Activated CD8-positive, alpha-beta memory T cell treated with anti-CD3 and anti-CD28 coated beads, Interleukin-2, amount 50 U/mL, for 4 hours (primary cell): Measurements from ENCODE around the gene TRIM67.
A peak's percentile ranks its signal among the peaks of the same experiment; 100 is the strongest.

Experiments used
- DNase-seq: peaks from one replicate; pipeline ENCODE4 v3.0.0-alpha.2; 2020

TRIM67 gene

GRCh38 chr1:231159202-231159962 is 2.5 kb upstream of the TRIM67 start:
- no peak for DNase-seq

DNA sequence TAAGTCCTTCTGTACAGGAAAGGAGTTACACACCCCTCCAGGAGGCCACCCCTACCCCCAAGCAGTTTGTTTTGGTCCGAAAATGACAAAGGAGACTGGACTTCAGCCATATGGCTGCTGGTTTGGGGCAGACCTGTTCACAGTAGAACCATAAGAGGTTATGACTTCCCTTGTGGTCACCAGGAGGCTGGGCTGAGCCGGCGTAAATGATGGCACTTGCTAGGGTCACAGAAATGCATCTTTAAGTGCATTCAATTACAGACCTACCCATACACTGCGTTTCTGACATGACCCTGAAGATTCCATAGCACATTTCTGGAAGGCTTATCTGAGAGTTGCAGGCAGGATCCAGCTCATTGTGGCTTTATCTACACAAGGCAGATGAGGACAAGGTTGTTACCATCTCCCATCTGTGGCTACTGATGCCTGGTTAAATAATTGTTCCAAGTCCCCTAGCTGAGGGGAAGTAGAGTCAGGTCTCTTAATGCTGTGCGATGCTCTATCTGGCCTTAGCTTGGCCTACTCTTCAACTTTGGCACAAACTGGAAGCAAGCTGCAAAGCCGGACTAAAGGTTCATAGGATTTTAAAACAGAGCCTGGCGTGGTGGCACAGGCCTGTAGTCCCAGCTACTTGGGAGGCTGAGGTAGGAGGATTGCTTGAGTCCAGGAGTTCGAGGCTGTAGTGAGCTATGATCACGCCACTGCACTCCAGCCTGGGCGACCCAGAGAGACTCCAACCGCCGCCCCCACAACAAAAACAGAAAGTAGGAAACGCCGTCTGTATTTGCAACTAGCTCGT is 1.7 kb upstream of the TRIM67 start:
- DNase-seq = no peak

- no peak for DNase-seq
These were observed 777 bp upstream of the TRIM67 start for GRCh38 chr1:231160895-231161666.

- DNase-seq = peak; percentile 27
These were observed 575 bp downstream of the TRIM67 start for GRCh38 chr1:231162297-231162969.

DNA sequence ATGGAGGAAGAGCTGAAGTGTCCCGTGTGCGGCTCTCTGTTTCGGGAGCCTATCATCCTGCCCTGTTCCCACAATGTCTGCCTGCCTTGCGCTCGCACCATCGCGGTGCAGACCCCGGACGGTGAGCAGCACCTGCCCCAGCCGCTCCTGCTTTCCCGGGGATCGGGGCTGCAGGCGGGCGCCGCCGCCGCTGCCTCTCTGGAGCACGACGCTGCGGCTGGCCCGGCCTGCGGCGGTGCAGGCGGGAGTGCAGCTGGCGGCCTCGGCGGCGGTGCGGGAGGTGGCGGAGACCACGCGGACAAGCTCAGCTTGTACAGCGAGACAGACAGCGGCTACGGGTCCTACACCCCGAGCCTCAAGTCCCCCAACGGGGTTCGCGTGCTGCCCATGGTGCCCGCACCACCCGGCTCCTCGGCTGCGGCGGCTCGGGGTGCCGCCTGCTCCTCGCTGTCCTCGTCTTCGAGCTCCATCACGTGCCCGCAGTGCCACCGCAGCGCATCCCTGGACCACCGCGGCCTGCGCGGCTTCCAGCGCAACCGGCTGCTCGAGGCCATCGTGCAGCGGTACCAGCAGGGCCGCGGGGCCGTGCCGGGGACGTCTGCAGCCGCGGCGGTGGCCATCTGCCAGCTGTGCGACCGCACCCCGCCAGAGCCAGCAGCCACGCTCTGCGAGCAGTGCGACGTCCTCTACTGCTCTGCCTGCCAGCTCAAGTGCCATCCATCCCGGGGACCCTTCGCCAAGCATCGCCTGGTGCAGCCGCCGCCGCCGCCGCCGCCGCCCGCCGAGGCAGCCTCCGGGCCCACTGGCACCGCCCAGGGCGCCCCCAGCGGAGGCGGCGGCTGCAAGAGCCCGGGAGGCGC is 1.3 kb downstream of the TRIM67 start:
- no peak for DNase-seq

DNA sequence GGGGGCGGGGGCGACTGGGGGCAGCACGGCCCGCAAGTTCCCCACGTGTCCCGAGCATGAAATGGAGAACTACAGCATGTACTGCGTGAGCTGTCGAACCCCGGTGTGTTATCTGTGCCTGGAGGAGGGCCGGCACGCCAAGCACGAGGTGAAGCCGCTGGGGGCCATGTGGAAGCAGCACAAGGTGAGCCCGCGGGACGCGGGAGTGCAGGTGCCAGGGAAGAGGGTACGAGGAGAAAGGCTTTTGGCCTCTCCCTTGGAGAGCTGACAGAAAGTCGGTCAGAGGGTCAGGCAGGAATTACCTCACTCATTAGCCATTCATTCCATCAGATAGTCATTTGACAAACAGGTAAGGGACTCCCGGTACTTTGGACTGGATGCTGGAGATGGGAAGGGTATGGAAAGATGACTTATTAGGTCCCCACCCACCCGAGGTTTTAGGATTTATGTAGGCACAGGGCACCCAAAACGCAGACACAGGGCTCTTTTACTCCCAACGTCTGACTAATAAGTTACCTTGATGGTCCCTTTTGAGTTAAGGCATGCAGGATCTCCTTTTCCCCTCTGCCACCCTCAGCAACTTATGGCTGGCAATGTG is 2.1 kb downstream of the TRIM67 start:
- DNase-seq = no peak

DNA sequence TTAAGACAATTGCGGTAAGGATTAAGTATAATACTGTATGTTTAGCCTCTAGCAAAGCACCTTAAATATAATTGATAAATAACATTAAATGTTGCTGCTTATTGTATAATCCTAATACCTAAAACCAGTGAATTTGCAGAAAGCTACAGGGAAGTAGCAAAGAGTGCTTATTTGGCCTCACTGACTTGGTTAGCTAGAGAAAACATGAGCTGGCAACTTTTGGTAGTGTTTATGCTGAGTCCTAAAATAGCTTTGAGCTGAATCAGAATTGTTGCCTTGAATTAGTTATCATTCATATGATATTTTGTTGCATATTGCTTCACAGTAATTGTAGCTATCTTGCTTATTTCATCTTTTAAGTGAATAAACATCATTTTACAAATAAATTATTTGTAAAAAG is 3.5 kb downstream of the TRIM67 start:
- no peak for DNase-seq

- no peak for DNase-seq
These were observed 4.5 kb downstream of the TRIM67 start for GRCh38 chr1:231166398-231166797.

DNA sequence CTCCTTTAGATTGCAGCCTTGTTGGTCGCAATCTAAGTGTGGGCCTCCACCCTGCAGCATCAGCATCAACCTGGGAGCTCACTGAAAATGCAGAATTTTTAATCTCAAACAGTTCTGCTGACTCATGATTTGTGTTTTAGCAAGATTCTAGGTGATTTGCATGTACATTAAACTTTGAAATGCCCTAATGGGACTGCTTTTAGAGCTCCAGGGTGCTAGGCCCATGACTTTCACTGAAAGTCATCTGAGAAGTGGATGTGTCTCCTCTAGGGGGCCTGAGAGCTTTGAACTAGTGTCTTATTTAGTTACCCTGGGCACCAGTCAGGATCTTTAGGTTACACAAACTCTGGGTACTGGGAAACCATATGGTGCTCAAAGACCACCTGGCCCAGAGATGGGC is 9.0 kb downstream of the TRIM67 start:
- DNase-seq = no peak

GRCh38 chr1:231171623-231172197 is 9.9 kb downstream of the TRIM67 start:
- DNase-seq = no peak

- DNase-seq = no peak
These were observed 10.6 kb downstream of the TRIM67 start for GRCh38 chr1:231172411-231172810.

DNA sequence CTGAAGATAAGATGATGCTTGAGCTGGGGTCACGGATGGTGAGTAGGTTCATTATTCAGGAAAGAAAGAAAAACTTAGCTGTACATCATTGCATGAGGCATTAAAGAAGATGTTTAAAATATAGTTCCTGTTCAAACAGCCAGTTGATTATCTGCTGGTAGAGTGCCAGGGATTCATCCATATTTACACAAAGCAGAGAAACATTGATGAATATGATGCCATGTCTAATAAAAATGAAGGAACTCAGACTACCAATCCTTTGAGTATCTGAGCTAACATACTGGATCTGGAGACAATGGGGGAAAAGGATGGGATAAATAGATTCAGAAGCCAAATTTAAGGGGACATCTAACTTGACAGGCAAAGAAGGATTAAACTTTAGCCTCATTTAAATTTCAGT is 14.6 kb downstream of the TRIM67 start:
- DNase-seq = no peak

GRCh38 chr1:231177226-231177625 is 15.4 kb downstream of the TRIM67 start:
- no peak for DNase-seq

- DNase-seq = no peak
These were observed 16.1 kb downstream of the TRIM67 start for GRCh38 chr1:231177936-231178335.

- DNase-seq = no peak
These were observed 17.1 kb downstream of the TRIM67 start for GRCh38 chr1:231178970-231179369.

- DNase-seq = no peak
These were observed 18.2 kb downstream of the TRIM67 start for GRCh38 chr1:231180034-231180433.

- no peak for DNase-seq
These were observed 19.4 kb downstream of the TRIM67 start for GRCh38 chr1:231181271-231181670.

GRCh38 chr1:231182317-231182716 is 20.5 kb downstream of the TRIM67 start:
- no peak for DNase-seq

DNA sequence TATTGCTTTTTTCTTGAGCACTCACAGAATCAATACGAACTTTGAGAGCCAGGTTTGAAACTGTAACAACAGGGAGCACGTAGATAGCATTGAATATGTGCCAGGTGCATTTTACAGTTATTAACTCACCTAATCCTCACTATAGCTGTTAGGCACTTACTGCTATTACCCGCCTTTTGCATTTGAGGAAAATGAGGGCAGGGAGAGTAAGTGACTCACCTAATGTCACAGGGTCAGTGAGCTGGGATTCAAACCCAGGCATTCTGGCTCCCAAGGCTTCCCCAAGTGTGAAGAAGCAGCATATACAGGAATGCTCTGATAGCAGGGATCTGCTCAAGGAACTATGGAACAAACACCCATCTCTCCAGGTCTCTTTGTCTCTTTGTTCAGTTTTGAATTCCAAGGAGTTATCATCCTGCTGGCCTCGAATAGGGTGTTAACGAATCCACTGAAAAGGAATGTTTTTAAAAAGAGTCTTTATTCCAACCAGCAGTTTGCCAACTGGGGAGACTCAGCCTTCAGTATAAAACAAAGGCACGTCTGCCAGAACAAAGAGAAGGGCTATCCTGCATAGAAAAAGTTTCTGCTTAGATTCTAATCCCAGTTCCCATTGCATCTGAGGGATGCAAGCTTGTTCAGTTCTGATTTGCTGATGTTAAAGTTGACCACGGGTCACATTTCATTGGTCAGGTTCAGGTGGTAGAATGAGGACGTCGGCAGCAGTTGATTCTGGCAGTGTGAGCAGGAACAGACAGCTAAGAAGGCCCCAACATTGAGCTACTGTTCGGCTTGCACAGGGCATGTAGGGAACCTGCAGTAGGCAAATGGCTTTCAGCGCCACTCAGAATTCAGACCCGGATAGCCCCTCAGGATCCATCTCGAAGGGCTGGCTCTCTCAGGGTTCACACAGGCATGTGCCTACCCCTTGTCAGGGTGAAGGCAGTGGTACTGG is 22.1 kb downstream of the TRIM67 start:
- no peak for DNase-seq

GRCh38 chr1:231184891-231185290 is 23.0 kb downstream of the TRIM67 start:
- DNase-seq = no peak
